ENCODE measurements around the gene DSTN. TPM values are rescaled to one million over a fixed set of nuclear protein-coding genes. Genes with fewer than 3 reads are reported as not detected.
A peak's percentile ranks its signal among the peaks of the same experiment; 100 is the strongest.

DSTN gene
- total and polyA plus RNA-seq, 2 of the 4 experiments (the other 2 are of a cell fraction) = 221 to 269 TPM

- H3K27me3 ChIP-seq (ENCODE audit: control insufficient read depth, insufficient read depth, low read length) = no peaks in the 10 kb centered on the region
- H3K23ac ChIP-seq (ENCODE audit: low read depth, low read length) = peak overlapping the region; percentile 3; the same call in 1 of the 2 replicates
- ChIA-PET POLR2A (ENCODE audit: unreplicated experiment) (no interaction called here), CTCF (no interaction called here)
- dilution Hi-C loops (cut with HindIII; ENCODE audit: low sequenced_read_pairs, unreplicated experiment) (no loop called here), in situ Hi-C loops (cut with MboI; ENCODE audit: low sequenced_read_pairs) (no loop called here), intact Hi-C loops (cut with micrococcal nuclease) (no loop called here)
- H4K20me1 ChIP-seq (ENCODE audit: insufficient read depth, low read length) = peaks cover 88% of the 10 kb centered on the region
- no peak overlapping the region for H3K56ac ChIP-seq (ENCODE audit: extremely low read depth, insufficient read depth, low read length)
- H2AK5ac ChIP-seq (ENCODE audit: low read depth, low read length) = no peak overlapping the region
- no peak overlapping the region for H2AFZ ChIP-seq (replicated peaks; ENCODE audit: low read length, poor library complexity)
- no TSS peak for BruUV-seq (replicated peaks)
- no peak overlapping the region for H3K4me3 ChIP-seq (ENCODE audit: insufficient read depth, low read depth, low read length)
- H4K5ac ChIP-seq (ENCODE audit: low read depth, low read length) = no peak overlapping the region
- H3K9me1 ChIP-seq (ENCODE audit: insufficient read depth, low read length) = peaks cover 23% of the 10 kb centered on the region
- H3K9ac ChIP-seq (ENCODE audit: low read depth, low read length) = no peak overlapping the region
- H2BK20ac ChIP-seq (ENCODE audit: low read depth, low read length) = no peak overlapping the region
- no peak for DNase-seq
- H3K9me3 ChIP-seq (ENCODE audit: control insufficient read depth, insufficient read depth, low read length) = no peaks in the 10 kb centered on the region
- no peak overlapping the region for H2BK5ac ChIP-seq (ENCODE audit: low read depth, low read length, poor library complexity, severe bottlenecking)
- peaks cover 25 to 74% of the 10 kb centered on the region in 2 experiments for H3K79me1 ChIP-seq (ENCODE audit: low read depth in 1 of 2, low read length in 2 of 2)
- H3K18ac ChIP-seq (ENCODE audit: low read depth, low read length) = no peak overlapping the region
- H2BK120ac ChIP-seq (ENCODE audit: low read depth, low read length) = no peak overlapping the region
- no peak overlapping the region for H3K27ac ChIP-seq (ENCODE audit: insufficient read depth, low read length)
- no peak overlapping the region for H3K14ac ChIP-seq (replicated peaks; ENCODE audit: low read depth, low read length)
- no peak overlapping the region for H2BK15ac ChIP-seq (ENCODE audit: low read depth, low read length)
- H3K4me1 ChIP-seq (ENCODE audit: control insufficient read depth, insufficient read depth, low read length) = peaks cover 12% of the 10 kb centered on the region
- no CpG with 5 or more reads among the region's 1 CpG for WGBS, 2 experiments (ENCODE audit: extremely low coverage in 2 of 2, insufficient read length in 1 of 2)
- H3K4ac ChIP-seq (ENCODE audit: low read depth, low read length) = no peak overlapping the region
- H2AK9ac ChIP-seq (replicated peaks; ENCODE audit: low read depth, low read length, poor library complexity) = no peak overlapping the region
- no peak for TF ChIP-seq ELK1 (IDR thresholded peaks at IDR 0.05; ENCODE audit: borderline replicate concordance, low read depth, low read length)
- TF ChIP-seq MAZ (IDR thresholded peaks at IDR 0.05; ENCODE audit: borderline replicate concordance, low read depth, low read length) = no peak
- no peak for TF ChIP-seq SMC3 (IDR thresholded peaks at IDR 0.05; ENCODE audit: low read depth, low read length)
- TF ChIP-seq MAFK (IDR thresholded peaks at IDR 0.05; ENCODE audit: low read depth, low read length) = no peak
- no peak for TF ChIP-seq NFE2L2 (IDR thresholded peaks at IDR 0.05; ENCODE audit: low read depth, low read length)
- TF ChIP-seq CHD1 (IDR thresholded peaks at IDR 0.05; ENCODE audit: low read depth, low read length) = no peak
- no peak for ATAC-seq (ENCODE audit: low read depth)
- no peak overlapping the region for H3K4me2 ChIP-seq (ENCODE audit: low read depth, low read length)
- no peak overlapping the region for H4K91ac ChIP-seq (ENCODE audit: insufficient read depth, low read depth, low read length)
- no peak overlapping the region for H4K8ac ChIP-seq (ENCODE audit: low read depth in 2 of 2, low read length in 2 of 2)
- peaks cover 14% of the 10 kb centered on the region for H3K36me3 ChIP-seq (ENCODE audit: control insufficient read depth, insufficient read depth, low read length)
These were observed 28.2 kb downstream of the DSTN start for GRCh38 chr20:17598013-17598550.
